ENCODE measurements around the gene DIPK2A.

Gene DIPK2A, protein sequence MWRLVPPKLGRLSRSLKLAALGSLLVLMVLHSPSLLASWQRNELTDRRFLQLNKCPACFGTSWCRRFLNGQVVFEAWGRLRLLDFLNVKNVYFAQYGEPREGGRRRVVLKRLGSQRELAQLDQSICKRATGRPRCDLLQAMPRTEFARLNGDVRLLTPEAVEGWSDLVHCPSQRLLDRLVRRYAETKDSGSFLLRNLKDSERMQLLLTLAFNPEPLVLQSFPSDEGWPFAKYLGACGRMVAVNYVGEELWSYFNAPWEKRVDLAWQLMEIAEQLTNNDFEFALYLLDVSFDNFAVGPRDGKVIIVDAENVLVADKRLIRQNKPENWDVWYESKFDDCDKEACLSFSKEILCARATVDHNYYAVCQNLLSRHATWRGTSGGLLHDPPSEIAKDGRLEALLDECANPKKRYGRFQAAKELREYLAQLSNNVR

DNA sequence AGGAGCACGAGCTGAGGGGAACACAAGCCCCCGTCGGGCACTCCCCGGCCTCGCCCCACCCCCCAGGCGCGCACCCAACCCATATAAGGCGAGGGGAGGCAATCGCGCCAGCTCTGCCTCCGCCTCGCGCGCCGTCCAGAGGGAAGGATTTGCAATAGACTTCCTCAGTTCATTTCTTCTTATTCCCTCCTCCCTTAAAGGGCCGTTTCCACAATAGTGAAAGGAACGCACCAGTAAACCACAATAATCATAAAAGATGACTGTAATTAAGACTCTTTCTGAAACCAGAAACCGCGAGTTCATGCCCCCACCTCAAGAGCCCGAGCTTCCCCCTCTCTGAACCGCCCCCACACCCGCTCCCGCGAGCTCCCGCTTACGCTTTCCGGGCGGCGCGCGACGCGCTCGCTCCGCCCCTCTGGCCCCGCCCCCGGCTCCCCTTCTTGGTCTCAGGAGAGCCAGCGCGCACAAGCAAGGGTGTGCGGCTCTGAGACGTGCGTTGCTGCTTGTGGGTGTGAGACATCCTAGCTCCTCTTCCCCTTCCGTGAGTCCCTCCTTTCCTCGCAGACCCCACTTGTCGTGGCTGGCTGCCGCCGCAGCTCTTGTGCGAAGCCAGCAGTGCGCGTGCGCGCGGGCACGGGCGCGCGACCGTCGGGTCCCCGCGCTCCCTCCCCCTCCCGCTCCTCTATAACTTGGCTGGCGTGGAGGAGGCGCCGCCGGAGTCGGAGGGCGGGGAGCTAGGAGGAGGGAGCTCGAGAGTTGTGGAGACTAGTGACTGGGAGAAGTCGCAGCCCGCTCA is at the start of gene DIPK2A:
Gene DIPK2A (plus strand): TSS at position 465 of the 796 bp plus-strand sequence. CDS start 510 bp downstream, outside the sequence.
- DNase-seq: peak; percentile 99

DNA sequence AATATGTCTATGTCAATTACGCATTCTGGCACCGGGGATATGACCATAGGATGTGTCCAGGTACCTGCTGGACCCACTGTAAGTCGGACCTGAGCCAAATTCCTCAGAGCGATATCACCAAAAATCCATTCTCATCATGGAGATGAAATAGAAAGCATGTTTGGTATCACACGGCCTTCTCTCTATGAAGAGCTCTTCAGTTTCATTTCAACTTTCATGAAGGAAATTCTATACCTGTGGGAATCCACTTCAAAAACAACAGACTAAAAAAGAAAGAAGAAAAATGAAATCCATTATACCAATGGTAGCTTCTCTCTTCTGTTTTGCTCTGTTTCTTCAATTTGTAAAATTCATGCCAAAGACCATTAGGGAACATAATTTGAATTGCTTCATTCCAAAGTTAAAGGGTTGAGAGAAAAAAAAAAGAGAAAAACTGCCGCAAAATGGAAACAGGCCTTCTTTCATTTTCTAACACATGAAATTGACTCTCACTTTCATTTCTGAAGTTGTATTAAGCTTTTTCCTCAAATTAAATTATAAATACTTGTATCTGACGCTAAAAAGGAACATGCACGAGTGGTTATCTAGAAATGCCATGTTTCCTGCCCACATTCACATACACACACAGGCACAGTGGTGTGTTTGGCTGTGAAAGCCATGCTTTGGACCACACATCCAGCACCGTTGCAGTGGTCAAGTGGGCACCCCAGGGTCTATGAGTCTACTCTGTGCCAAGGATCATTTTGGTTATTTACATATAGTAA is 46.9 kb upstream of the DIPK2A start:
- DNase-seq: no peak

DNA sequence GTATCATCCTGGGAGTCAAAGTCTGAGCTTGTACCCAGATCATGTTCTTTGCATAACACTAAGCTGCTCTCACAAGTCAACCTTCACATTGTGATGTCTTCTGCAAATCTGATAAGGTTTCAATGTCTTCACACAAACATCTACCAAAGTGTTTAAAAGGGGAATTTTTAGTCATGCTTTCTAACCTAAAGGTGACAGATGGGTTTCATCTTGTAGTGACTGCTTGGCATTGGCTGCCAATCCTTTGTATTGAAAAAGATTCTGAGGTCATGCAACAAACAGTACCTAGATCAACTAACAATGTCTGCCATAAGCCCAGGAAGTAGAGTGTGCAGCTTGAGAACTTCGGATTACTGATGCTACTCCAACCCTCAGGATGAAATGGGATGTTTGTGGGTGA is 43.6 kb upstream of the DIPK2A start:
- DNase-seq: no peak

DNA sequence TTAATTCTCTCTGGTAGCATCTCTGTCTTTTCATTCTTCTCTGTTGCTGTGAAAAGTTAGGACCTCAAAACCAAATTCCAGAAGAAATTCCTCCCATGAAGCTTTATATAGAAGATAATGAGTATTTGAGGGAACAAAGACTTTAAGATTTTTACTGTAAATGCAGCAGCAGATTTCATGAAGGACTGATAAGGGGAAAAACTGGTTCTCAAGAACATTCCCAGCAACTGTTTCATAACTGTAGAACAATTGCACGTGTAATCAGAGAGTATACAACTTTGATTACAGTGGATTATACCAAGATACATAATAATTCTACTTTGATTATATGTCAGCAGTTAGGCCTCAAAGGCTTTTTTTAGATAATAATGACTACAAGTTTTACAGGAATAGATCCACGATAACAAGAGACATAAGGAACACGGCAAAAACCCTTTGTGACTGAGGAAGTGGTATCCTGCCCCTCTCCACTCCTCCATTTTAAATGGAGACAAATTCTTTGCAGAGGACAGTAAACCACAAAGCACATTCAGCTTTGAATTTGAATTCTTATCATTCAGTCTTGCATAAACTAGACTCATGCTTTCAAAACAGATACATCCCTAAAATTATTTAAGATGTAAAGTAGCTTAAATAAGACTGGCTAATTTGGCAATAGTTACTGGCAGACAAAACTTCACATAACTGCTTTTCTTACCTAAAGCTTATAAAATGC is 42.9 kb upstream of the DIPK2A start:
- no peak for DNase-seq

DNA sequence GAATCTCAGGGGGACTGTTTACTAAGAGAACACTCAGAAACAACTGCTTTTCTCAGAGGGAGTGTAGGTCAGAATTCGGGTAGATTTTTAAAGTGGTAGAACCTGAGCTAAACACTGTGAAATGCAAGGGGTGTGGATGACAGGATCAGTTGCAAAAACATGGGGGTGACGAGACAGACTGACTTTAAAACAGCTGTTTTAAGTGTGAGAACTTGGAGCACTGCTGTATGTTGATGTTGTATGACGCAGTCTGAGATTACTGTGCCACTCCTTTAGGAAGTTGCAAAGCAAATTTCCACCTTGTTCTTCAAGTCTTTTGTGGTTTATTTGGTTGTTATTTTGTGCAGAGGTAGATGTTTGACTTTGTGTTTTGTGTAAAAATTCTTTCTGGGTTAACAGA is 36.8 kb upstream of the DIPK2A start:
- no peak for DNase-seq

DNA sequence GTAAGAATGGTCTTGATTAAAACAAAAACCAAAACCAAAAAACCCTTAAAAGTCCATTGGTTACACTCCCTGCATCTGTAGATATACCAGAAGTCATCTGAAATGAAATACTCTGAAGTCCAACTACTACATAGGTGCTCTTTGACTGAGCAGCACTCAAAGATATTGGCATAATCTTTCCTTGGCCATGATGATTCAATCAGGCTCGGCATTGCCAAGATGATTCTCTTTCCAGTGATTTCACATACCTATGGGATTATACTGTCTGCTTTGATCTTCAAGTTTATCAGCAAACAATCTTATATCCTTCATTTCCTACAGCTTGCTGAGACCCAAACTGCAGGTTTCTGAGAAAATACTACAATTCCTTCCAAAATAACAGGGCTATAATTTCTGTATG is 35.9 kb upstream of the DIPK2A start:
- no peak for DNase-seq

DNA sequence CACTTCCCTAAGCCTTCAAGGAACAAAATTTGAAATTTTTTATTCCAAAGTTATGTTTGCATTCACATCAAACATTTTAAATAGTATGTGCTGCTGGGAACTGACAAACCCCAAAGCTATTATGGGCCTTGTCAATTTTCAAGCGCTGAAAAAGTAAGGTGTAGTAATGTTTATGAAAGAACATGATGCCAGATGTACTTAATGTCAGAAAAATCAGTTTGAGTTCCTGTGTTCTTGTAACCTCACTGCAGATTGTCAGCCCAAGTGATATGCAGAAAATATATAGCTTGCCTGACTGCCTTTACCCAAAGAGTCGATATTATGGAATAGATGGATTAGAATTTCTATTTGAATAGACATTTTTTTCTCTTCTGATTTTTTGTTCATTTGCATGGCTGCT is 20.8 kb upstream of the DIPK2A start:
- no peak for DNase-seq

DNA sequence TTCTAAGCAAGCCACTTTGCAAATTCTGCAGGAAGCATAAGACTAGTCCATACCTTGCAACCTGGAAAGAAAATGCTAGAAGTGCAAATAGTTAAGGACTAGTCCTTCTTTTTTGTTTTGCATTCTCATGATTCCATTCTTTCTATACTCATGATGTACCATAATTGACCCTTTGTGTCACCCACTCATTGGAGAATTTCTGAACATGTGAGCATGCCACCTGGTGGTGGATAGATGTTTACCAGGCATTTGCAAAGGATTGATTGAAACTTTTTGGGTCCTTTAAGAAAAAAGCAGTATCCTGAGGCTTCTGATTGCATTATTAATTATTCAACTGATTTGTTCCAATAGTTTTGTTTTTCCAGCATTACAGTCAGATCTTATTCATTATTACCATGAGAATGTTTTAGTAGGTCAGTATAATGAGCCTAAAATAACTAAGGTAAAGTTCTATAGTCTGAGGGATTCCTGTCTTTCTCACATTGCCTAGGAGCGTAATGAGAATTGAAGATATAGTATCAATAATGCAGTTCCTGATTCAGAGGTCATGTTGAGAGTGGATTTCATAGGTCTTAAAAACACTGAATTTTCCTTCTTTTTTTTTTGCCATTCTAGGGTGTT is 20.2 kb upstream of the DIPK2A start:
- no peak for DNase-seq

DNA sequence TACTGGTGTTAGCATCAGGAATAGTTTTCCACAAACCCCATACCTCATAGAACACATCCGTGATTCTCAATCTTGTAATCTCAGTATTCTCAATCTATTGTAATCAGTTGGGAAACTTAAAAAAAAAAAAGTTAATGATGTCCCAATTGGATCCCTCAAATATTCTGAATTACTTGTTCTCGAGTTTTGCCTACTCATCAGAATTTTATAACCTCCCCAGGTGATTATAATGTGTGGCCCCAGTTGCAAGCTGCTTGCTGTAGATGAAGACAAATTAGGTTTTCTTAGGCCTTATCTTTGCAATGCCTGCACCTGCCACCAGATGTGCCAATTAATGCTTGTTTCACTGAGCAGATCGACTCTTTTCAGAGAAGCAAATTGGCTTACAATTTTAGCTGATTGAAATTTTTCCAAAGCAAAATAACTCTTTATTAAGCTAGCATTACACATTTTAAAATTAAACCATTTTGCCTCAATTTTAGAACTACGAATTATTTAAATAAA is 19.0 kb upstream of the DIPK2A start:
- DNase-seq: no peak

DNA sequence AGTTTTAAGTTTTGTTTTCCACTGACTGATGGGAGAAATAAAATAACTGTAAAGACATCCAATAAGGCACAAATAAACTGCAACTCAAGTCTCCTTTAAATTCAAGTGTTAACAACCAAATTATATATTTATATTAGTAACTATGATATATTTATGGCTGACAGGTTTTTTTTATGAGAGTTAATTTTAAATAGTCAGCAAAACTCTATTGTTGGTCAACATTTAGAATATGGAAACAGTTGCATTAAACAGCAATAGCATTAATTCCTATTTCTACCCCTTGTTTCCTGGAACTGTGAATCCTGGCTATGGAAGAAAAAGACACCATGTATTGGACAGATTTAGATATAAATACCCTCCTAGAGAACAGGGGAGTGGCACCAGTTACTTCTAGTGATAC is 16.5 kb upstream of the DIPK2A start:
- no peak for DNase-seq

DNA sequence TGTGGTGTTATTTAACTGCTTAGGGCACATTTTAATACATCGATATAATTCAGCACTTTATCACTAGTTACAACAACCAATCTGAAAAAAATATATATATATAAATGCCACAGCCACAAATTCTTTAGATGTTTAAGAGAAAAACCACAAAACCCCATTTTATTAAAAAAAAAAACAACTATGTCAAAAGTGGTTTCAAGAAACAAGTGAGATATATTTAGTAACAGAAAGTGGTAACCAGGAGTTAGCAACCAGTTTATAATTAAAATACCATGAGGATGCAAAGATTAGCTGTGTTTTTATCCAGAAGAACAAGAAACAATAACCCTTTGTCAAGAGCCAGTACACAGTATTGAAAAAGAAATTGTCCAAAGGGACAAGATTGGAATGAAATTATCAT is 14.8 kb upstream of the DIPK2A start:
- no peak for DNase-seq

DNA sequence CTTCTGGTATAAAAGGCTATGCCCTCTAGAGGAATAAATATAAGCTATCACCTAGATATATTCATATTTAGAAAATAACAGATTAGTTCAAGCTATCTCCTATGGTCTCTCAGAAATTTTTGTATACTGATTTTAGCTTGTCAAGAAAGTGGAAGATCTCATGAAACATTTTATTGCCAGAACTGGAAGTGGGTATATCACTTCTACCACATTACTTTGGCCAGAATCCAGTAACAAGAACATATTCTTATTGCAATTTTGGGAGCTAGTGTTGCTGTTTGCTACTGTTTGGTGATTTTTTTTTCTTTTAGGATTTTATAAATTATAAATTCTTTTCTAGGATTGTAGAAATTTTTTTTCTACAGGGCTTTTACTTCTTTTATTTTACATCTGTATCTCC is 14.2 kb upstream of the DIPK2A start:
- DNase-seq: no peak

DNA sequence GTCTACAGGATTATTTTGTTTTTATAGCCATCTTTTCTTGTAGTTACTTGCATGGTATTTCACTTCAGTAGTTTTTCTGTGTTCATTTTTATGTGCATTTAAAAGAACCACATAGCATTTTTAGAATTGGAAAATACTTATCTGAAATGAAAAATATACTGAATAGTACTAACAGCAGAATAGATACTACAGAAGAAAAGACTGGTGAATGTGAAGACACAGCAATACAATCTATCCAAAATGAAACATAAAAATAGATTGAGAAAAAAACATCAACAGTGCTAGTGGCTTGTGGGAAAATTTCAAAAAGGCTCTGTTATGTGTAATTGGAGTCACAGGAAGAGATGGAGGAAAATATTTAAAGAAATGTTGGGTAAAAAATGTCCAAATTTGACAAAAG is 12.7 kb upstream of the DIPK2A start:
- DNase-seq: no peak

DNA sequence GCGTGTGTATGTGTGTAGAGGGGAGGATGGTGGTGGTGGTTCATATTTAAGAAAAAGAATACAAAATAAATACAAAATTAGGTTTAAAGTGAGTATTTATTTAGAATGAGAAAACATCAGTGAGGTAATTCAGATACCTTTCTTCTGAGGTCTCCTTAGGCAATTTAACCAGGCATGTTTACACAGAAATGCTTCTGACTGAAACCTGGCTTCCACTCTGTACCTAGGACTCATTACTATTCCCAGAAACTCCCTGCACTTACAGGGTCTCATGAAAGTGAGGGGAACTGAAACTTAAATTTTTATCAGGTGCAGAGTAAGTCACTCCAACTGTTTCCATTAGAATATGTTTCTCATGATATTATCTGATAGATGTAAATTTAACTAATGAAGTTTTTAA is 10.3 kb upstream of the DIPK2A start:
- DNase-seq: no peak

DNA sequence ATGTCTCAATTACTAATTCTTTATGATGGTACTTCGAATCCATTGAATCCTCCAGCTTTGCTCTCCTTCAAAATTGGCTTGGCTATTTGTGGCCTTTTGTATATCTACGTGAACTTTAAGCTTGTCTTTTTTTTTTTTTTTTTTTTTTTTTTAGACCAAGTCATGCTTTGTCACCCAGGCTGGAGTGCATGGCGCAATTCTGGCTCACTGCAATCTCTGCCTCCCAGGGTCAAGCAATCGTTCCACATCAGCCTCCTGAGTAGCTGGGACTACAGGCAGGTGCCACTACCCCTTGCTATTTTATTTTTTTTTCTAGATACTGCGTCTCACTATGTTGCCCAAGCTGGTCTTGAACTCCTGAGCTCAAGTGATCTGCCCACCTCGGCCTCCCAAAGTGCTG is 7.7 kb upstream of the DIPK2A start:
- no peak for DNase-seq

DNA sequence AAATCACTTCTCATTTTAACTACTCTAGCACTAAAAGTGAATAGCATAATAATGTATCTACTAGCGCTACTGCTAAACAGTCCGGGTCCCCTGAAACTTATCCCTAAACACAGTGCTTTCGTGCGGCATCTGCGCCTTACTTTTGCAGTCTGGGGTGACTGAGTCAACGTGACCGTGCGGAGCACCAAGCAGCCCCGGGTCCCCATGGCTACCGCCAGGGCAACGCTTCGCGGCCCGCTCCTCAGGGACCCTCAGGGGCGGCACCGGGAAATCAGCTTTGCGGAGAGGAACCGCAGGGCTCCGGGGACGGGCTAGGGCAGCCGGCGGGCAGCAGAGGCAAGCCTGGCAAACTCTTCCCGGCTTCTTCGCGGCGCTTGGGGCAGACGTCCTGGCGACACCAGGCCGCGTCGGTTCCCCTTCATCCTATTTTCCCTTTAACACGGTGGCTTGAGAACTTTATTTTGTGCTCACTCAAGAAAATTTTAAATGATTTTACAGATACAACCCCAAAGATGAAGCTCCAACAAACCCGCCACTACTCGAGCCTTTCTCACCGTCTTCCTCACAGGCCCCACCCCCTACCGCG is 757 bp upstream of the DIPK2A start:
- peak; percentile 94 for DNase-seq

DNA sequence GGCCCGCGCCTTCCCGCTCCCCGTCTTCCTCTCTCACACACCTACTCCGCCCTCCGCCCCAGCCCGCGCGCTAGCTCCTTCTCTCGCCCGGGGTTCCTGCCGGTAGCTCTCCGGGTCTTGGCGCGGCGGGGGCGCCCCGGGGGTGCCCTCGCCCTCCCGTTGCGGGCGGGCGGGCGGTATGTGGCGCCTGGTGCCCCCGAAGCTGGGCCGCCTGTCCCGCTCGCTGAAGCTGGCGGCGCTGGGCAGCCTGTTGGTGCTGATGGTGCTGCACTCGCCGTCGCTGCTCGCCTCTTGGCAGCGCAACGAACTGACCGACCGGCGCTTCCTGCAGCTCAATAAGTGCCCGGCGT is 507 bp downstream of the DIPK2A start:
- DNase-seq: no peak

DNA sequence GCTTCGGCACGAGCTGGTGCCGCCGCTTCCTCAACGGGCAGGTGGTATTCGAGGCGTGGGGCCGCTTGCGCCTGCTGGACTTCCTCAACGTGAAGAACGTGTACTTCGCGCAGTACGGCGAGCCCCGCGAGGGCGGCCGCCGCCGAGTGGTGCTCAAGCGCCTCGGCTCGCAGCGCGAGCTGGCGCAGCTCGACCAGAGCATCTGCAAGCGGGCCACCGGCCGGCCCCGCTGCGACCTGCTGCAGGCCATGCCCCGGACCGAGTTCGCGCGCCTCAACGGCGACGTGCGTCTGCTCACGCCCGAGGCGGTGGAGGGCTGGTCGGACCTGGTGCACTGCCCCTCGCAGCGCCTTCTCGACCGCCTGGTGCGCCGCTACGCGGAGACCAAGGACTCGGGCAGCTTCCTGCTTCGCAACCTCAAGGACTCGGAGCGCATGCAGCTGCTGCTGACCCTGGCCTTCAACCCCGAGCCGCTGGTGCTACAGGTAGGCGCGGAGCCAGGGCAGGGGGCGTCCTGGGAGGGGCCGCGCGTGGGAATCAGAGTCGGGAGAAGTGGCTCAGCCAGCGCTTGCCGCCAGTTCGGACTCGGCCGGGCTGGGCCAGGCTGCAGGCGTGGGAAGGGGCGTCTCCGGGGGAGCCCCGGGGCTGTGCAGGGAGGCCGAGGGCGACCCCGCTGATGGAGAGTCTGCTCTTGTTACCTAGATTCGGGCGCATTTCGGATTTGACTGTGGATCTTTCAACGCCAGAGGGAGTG is 1.1 kb downstream of the DIPK2A start:
- DNase-seq: peak; percentile 96

DNA sequence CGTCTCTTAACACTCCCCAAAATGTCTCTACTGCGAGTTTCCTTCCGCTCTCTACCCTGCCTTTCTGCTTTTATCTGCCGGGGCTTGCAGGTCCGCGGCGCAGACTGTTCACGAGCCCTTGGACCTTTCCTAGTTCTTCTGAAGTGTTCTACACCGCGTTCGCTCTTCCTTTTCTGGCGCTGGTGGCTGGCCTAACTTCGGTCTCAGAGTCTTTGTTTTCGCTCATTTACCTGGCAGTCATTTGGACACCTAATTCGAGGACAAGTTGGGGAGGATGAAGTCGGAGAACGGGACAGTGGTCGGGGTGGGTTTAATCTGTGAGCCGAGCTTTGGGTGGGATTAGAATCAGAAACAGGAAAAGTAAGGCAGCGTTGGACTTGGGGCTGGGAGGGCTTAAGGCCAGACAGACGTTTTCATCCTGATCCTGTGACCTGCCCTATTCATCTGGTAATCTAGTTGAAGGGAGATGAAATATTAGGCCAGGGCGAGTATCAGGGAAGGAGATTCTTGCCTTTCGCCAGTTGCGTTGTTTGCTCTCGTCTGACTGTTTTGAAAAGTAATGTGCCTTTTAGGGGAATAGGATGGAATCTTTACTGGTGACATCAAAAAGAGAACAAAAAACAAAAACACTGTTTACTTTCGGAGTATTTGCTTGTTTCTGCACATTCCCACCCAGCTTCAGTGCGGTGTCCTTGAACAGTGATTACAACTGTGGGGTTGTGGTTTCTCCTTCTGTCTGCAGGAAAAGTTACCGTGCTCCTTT is 1.8 kb downstream of the DIPK2A start:
- DNase-seq: no peak

All from retina (tissue), 1 donor.